Activated CD8-positive, alpha-beta T cell treated with anti-CD3 and anti-CD28 coated beads for 36 hours (primary cell): ENCODE results near the gene DSTN. TPM values are rescaled to one million over a fixed set of nuclear protein-coding genes. Genes with fewer than 3 reads are reported as not detected.

Experiments used
- ATAC-seq: fragments of 200-7000 bp; cut with Tn5 transposase; one replicate; pipeline ENCODE4 v1.10.0; 2021; ENCODE audit warnings: mild to moderate bottlenecking, moderate library complexity
- CTCF ChIA-PET: fragments of 350-600 bp; sonication (Branson Sonifier 250); formaldehyde crosslinking; loops from one replicate; lab custom pipeline; 2021; ENCODE audit warnings: antibody characterized with exemption; lab: Charles Lee
- POLR2A ChIA-PET: fragments of 350-600 bp; sonication (Branson Sonifier 250); formaldehyde crosslinking; loops from one replicate; lab custom pipeline; 2021; ENCODE audit warnings: antibody characterized with exemption; lab: Charles Lee
- DNase-seq: peaks from one replicate; pipeline ENCODE4 v3.0.0-alpha.2; 2020
- H3K27ac Mint-ChIP-seq: one replicate; pipeline ENCODE4 v1.8.0; 2021; ENCODE audit warnings: mild to moderate bottlenecking, mixed read lengths
- H3K27me3 Mint-ChIP-seq: one replicate; pipeline ENCODE4 v1.8.0; 2021; ENCODE audit warnings: mixed read lengths
- H3K36me3 Mint-ChIP-seq: one replicate; pipeline ENCODE4 v1.8.0; 2021; ENCODE audit warnings: low read depth, mixed read lengths
- H3K4me1 Mint-ChIP-seq: one replicate; pipeline ENCODE4 v1.8.0; 2021; ENCODE audit warnings: low read depth, mixed read lengths
- H3K4me3 Mint-ChIP-seq: one replicate; pipeline ENCODE4 v1.8.0; 2021; ENCODE audit warnings: mild to moderate bottlenecking, moderate library complexity, mixed read lengths
- H3K9me3 Mint-ChIP-seq: one replicate; pipeline ENCODE4 v1.8.0; 2021; ENCODE audit warnings: mixed read lengths
- intact Hi-C: fragments of 100-400 bp; cut with micrococcal nuclease; formaldehyde crosslinking; loops from one replicate; pipeline ENCODE4 v1.10.0; 2022
- total RNA-seq, 2 experiments: library from RNA; stranded (reverse); gene quantifications; one replicate each; pipeline ENCODE4 v1.2.3, GENCODE V29; 2021
- TF ChIP-seq, protein P1 (sequence below): fragments of 200-600 bp; IDR thresholded peaks from one replicate; pipeline ENCODE4 v1.8.0; 2022; ENCODE audit warnings: antibody characterized with exemption, mild to moderate bottlenecking

The DSTN gene
- total RNA-seq, 2 experiments from 2014 or later, result 55.5 to 56.4 TPM

DNA sequence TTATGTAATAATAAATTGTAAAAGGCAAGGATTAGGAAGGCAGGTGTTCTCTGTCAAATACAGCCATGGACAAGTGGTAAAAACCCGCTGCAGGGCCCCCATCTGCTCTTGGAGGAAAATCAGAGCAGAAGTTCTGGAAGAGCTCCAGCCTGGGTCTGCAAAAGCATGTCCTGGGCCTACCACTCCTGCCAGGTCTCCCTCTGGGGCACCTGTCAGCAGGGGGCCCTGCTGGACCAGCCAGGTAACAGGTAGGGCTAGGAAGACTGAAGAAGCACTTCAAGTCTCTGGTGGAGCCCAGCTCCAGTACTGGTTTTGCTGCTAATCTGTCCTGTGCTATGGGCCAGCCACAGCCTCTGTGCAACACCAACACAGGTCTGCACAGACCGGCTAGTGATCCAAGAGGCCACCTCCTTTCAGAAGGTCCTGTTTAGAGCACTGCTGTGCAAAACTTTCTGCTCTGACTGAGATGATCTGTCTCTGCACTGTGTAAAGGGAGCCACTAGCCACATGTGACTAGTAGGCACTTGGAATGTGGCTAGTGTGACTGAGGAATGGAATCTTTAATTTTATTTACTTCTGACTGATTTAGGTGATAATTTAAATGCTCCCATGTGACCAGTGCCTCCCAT is 82.0 kb downstream of the DSTN start:
- CTCF ChIA-PET, result interaction anchor here (0.6 to 1.9 kb wide), 4 partner anchors 31 to 251 kb away, joined by 3 to 7 read pairs (median 4); no protein-coding TSS in a partner anchor

DNA sequence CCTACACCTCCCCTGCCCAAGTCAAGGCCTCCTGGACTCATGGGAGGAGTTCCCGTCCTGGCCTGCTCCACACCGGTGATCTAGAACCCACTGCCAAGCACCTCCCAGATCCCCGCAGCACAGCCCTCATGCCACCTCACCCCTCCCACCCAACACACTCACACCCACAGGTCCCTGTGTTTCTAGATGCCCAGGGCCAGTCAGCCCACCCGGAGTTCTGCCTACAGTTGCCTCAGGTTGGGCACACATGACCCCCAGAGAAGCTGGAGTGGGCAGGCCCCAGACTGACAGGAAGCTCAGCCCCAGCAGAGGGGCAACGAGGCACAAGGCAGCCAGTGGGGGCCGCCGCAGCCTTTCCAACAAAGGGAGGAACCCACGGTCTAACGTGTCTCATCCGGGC is 82.5 kb downstream of the DSTN start:
- no peak overlapping the region for H3K4me3 Mint-ChIP-seq
- ChIA-PET CTCF (interaction anchor here (0.7 kb wide), 1 partner anchor 30 kb away, joined by 3 read pairs; no protein-coding TSS in a partner anchor), POLR2A (interaction anchor here (0.6 kb wide), 1 partner anchor 148 kb away, joined by 3 read pairs; no protein-coding TSS in a partner anchor)
- H3K27me3 Mint-ChIP-seq, result no peaks in the 10 kb centered on the region
- H3K27ac Mint-ChIP-seq, result no peak overlapping the region
- H3K9me3 Mint-ChIP-seq, result no peaks in the 10 kb centered on the region
- ATAC-seq (no peak), DNase-seq (no peak)
- peaks cover 4% of the 10 kb centered on the region for H3K36me3 Mint-ChIP-seq
- H3K4me1 Mint-ChIP-seq, result peaks cover 17% of the 10 kb centered on the region
- TF ChIP-seq, protein P1, sequence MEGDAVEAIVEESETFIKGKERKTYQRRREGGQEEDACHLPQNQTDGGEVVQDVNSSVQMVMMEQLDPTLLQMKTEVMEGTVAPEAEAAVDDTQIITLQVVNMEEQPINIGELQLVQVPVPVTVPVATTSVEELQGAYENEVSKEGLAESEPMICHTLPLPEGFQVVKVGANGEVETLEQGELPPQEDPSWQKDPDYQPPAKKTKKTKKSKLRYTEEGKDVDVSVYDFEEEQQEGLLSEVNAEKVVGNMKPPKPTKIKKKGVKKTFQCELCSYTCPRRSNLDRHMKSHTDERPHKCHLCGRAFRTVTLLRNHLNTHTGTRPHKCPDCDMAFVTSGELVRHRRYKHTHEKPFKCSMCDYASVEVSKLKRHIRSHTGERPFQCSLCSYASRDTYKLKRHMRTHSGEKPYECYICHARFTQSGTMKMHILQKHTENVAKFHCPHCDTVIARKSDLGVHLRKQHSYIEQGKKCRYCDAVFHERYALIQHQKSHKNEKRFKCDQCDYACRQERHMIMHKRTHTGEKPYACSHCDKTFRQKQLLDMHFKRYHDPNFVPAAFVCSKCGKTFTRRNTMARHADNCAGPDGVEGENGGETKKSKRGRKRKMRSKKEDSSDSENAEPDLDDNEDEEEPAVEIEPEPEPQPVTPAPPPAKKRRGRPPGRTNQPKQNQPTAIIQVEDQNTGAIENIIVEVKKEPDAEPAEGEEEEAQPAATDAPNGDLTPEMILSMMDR, result no peak
- intact Hi-C loops, result no loop called here

More for the DNA sequence above, 82.0 kb downstream of the DSTN start:
- no peak overlapping the region for H3K27ac Mint-ChIP-seq
- H3K27me3 Mint-ChIP-seq, result no peaks in the 10 kb centered on the region
- ATAC-seq (peak; percentile 42), DNase-seq (peak; percentile 16)
- POLR2A ChIA-PET, result no interaction called here
- no peaks in the 10 kb centered on the region for H3K9me3 Mint-ChIP-seq
- intact Hi-C loops, result no loop called here
- TF ChIP-seq, protein P1, result no peak
- H3K36me3 Mint-ChIP-seq, result no peaks in the 10 kb centered on the region
- peaks cover 17% of the 10 kb centered on the region for H3K4me1 Mint-ChIP-seq
- H3K4me3 Mint-ChIP-seq, result no peak overlapping the region

DNA sequence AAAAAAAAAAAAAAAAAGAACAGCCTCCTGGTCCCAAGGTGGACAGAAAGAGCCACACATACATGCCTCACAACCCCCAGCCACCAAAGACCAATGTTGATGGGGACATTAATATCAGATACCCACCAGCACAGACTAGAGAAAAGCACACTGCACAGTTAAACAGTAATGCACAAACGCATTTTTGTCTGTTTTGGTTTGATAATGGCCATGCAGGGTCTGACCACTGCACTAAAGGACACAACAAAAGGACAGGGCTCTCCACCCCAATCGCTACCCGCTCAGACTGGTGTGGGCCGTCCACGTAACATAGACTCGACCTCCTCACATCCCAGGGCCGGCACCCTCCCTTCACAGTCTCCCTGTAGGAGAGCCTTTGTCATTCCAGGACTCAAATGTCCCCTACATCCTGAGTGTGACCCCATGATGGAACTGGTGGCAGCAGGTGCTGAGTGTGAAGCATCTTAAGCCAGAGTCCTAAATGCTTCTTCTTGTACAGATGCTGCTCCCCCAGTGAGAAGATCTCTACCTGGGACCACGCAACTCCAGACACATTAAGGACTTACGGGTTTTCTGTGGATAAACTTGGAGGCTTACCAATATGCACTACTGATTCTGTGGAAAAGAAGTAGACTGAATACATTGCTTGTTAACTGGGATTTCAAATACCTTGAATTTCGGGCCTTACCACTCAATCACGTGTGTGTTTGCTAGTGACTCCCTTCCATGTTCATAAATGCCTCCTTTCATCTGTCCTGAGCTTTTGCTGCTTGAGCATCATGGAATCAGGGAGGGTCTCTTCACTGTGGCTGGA is 84.2 kb downstream of the DSTN start:
- peaks cover 19% of the 10 kb centered on the region for H3K36me3 Mint-ChIP-seq

DNA sequence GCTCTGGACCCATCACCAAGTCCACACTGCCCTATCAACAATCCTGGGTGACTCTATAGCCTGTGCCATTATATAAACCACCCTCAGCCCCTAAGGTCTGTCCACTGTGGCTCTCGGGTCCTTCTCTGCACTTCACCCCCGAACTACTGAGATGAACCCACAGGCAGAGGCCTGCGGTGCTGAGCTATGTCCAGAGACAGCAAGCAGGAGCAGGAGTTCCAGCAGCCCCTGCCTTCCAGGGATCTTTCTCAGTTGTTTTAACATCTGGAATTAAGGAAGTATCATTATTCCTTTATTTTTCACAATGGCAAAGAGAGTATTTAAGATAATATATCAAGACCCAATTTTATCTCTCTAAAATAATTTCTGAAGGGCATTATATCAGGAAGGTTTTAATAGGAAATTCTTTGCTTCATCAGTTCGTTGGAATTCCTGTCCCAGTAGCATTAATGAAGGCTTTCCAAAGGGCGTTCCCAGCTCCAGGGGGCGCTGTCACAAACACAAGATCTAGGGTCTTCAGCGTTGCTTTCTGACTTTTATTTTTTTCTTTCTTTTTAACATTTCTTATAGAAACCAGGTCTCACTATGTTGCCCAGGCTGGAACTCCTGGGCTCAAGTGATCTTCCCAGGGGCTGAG is 84.9 kb downstream of the DSTN start:
- Mint-ChIP-seq H3K36me3 (peaks cover 23% of the 10 kb centered on the region), H3K9me3 (peaks cover 10% of the 10 kb centered on the region), H3K4me3 (no peak overlapping the region), H3K27me3 (no peaks in the 10 kb centered on the region), H3K4me1 (peaks cover 18% of the 10 kb centered on the region), H3K27ac (no peak overlapping the region)
- ChIA-PET CTCF (interaction anchor here (1.0 to 2.7 kb wide), 4 partner anchors 28 to 308 kb away, joined by 3 to 11 read pairs (median 4); partner anchors contain the start of gene RRBP1), POLR2A (no interaction called here)
- ATAC-seq (no peak), DNase-seq (peak; percentile 23)
- intact Hi-C loops, result no loop called here
- TF ChIP-seq, protein P1, result peak; percentile 56

More for the DNA sequence above, 84.2 kb downstream of the DSTN start:
- ATAC-seq, result no peak
- intact Hi-C loops, result no loop called here
- TF ChIP-seq, protein P1, result no peak
- Mint-ChIP-seq H3K9me3 (peaks cover 10% of the 10 kb centered on the region), H3K27me3 (no peaks in the 10 kb centered on the region), H3K4me1 (peaks cover 21% of the 10 kb centered on the region), H3K4me3 (no peak overlapping the region), H3K27ac (no peak overlapping the region)
- ChIA-PET POLR2A (no interaction called here), CTCF (interaction anchor here (1.4 to 2.7 kb wide), 2 partner anchors 29 to 149 kb away, joined by 5 to 11 read pairs; partner anchors contain the start of gene RRBP1)
- no peak for DNase-seq
